Mesenteric fat pad (tissue), 1 donor: ENCODE data around the gene GCKR. TPM values are rescaled to one million over a fixed set of nuclear protein-coding genes. Genes with fewer than 3 reads are reported as not detected.

Source experiments
- DNase-seq: peaks from one replicate; pipeline ENCODE4 v3.0.0-alpha.2; 2020; ENCODE audit warnings: low spot score
- long read RNA-seq: library from polyadenylated mRNA; unstranded; transcript quantifications from one replicate; pipeline ENCODE4 v2.0.0, GENCODE V29; 2020
- total RNA-seq: library from RNA; stranded (reverse); fragmentation: NEBNext Ultra II Directional; extraction: Animal tissue kit (Norgen Biotek cat#: 25700); gene quantifications from one replicate; pipeline ENCODE4 v1.2.1, GENCODE V29; 2021
- donor health status: DM: yes; HTN: yes; CAD: no.

GCKR gene, protein sequence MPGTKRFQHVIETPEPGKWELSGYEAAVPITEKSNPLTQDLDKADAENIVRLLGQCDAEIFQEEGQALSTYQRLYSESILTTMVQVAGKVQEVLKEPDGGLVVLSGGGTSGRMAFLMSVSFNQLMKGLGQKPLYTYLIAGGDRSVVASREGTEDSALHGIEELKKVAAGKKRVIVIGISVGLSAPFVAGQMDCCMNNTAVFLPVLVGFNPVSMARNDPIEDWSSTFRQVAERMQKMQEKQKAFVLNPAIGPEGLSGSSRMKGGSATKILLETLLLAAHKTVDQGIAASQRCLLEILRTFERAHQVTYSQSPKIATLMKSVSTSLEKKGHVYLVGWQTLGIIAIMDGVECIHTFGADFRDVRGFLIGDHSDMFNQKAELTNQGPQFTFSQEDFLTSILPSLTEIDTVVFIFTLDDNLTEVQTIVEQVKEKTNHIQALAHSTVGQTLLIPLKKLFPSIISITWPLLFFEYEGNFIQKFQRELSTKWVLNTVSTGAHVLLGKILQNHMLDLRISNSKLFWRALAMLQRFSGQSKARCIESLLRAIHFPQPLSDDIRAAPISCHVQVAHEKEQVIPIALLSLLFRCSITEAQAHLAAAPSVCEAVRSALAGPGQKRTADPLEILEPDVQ
- total RNA-seq, result 4.2 TPM
- long read RNA-seq, partial matches to known transcripts, result 0 of 1 reads
- long read RNA-seq, other reads (novel, unspliced or antisense), result 1 of 1 reads

DNA sequence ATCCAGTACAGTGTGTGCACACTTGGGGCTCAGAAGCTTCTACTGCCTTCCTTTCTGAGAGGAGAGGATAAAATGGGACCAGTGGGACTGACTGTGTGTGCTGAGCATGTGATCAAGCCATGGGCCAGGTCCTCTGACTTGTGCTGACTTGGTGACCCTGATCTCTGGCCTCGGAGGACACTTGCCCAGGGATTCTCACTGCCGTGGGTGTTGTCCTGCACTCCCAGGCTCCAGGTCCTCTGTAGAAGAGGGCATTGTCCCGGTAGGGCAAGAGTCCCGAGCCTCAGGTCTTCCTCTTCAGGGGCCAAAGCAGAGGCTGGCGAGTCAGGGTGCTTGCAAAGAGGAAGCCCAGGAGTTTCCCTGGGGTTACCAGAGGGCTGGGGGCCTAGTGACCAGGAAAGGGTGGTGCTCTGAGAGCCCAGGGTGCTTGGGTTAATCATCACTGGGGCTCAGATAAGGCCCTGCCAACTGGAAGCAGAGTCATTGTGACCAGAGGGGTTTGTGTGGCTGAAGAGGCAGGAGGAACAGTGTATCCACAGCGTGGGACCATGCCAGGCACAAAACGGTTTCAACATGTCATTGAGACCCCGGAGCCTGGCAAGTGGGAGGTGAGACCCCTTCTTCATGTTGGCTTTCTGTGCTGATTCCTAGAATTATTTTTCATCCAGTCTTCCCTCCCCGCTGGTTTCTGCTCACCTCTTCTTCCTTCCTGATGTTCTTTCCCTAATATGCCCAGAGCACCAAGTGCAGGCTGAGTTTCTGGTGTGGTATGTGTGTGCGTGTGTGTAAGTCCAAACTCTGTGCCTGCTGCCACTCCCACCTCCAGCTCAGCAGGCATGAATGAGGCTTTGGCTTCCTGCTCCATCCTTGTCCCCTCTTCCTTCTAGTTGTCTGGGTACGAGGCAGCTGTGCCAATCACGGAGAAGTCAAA is at the start of gene GCKR:
Gene GCKR, plus strand, starts transcription at position 483 of the 931 bp plus-strand sequence. Its CDS starts 66 bp downstream, at position 549.
- no peak for DNase-seq

DNA sequence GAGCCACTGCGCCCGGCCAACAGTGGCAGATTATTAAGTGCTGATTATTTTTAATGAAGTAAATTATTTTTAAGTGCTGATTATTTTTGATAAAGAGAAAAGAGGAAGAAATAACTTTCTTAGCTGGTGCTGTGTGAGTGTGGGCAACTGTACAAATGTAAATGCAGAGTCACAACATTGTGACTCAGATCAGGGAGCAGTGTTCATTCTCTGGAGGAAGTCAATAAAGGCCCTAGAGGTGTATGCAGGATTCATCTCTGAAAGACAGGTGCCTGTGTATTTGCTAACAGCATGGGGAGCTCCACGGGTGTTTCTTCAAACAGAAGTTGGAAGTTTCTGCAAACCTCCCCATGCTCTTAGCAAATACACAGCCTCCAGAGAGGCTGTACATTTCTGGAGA is 48.3 kb upstream of the GCKR start:
- no peak for DNase-seq

DNA sequence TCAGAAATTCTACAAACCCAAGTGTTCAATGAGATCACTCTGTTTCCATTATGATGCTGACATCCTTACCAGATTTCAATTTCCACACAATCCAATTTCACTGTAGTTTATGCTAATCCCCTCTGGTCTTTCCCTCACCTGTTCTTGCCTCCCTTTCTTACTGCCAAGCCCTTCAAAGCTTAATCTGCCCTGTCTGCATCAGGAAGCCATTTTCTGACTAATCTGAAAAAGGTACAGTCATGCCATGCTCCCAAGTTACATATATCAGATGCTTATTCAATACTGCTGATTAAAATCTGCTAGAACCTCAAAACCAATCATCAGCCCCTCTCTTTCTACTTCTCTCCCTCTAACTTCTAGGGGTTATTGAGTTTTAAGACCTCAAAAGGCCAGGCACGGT is 45.5 kb upstream of the GCKR start:
- no peak for DNase-seq

DNA sequence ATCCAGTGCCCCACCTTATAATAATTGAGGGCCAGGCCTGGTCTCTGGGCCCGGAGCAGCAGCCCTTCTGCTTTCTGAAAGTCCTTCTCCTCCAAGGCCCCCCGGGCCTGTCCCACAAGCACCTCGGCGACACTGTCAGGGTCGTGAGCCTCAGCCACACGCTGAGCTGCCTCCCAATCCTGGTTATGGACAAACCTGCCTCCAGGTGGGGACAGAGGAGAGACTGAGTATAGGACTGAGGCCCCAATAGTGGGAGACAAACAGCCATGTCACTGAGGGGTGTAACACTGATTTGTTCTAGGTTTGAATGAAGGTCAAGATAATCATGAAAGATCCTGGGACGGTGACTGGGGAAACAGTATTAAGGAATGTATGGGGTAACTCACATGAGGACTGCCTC is 42.7 kb upstream of the GCKR start:
- DNase-seq, result no peak

DNA sequence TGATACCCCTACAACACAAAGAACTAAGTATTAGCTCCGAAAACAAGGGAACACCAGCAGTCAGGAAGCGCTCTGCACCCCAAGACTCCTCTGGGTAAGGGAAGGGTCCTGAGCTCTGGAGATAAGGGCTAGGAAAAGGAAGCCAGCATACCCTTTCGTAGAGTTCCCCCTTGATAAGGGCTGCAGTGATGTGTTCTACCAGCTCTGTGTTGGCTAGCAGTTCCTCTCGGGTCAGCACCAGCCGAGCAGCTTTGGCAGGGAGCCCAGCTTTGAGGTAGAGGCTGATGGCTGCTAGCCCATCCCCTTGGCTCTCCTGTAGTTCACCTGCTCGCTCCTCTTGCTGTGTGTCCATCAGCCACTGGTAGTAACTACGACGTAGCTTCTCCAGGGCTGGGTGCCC is 35.5 kb upstream of the GCKR start:
- DNase-seq, result no peak

DNA sequence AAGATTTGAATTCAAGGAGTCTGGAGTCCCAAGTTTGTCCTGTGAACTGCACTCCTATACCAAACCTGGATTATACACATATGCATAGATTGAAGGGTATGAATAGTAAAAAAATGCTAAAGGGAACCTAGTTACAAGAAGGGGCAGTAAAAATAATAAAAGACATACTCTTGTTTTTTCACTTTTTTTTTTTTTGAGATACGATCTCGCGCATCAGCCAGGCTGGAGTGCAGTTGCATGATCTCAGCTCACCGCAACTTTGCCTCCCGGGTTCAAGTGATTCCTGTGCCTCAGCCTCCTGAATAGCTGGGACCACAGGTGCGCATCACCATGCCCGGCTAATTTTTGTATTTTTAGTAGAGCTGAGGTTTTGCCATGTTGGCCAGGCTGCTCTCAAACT is 32.2 kb upstream of the GCKR start:
- DNase-seq, result no peak

DNA sequence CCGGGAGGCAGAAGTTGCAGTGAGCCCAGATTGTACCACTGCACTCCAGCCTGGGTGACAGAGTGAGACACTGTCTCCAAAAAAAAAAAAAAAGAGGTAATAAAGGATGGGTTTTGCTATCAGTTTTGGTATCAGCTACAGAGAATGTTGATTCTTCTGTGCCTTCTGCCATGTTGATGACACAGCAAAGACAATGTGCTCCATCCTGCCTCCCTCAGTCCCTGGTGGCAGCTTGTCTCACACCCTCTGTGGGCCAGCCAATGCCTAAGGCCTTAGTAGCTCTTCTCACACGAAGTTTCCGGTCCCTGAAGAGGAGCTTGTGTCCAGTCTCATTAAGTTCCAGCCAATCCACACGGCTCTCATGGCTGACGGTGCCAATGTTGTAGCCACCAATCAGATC is 24.7 kb upstream of the GCKR start:
- no peak for DNase-seq

DNA sequence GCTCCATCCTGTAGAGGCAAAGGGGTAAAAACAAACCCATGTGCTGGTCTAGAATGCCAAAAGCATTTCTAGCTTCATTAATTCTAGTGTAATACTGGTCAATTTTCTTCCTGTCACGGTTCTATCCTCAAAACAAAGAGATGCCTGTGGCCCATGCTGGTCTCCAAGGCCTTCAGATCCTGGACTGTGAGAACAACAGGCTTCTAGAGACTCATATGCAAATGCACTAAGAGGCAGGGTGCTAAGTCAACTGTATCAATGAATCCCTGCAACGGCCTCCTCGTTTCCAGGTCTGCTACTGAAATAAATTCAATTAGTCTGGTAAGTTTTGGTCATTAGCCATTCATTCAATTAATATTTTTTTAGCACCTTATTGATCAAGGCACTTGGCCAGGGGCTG is 11.1 kb upstream of the GCKR start:
- DNase-seq, result no peak

DNA sequence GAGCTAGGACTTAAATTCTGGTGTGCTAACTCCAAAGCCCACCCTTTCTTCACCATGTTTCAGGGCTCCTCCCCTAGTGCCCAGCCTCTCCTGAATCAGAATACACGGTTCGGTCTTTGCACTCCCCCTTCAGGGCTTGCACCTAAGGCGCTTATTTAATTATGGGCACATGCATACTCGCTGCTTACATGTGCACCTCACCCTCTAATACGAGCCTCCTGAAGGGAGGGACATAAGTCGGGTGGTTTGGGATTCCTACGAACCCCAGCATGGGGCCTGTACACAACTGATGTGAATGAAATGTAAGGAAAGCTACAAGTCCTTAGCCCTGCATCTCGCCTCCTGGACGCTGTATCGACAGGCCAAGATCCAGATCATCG is 7.5 kb upstream of the GCKR start:
- no peak for DNase-seq

DNA sequence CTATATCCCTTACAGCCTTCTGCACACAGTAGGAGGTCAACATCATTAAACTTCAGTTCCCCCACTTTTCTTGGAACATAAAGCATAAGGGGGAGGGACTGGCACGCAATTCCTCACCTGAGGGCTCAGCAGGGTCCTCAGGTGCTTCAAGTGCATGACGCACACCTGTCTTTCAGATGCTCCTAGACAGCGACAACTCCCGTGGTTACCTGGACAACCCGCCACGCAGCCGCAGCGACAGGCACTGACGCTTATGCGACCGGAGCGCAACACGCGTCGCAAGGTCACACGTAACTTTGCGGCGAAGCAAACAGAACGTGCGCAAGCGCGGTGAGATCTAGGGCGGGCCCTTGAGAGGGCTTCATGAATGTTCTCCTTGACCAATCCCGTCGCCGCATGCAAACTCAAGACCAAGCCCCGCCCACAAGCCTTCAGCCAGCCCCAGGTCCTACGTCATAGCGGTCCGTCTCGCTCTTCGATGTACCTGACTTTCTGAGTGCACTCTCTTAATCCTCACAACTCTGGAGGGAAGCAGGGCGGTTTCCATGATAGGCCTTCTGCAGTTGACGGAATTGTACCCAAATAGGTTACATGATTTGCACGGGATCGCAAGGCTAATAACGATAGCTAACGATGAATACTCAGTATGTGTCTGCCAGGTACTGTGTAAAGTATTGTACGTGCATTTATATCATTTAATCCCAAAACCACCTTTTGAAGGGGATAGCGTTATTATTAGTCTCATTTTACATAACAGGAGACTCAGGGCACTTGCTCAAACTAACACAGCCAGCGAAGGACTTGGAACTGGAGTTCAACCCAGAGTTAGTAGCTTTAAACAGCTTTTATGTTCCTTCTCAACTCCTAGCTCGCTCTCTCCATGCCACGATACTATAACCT is 6.9 kb upstream of the GCKR start, which contains the start of gene IFT172:
Gene IFT172, minus strand, starts transcription at position 246 of the 900 bp plus-strand sequence. Its CDS starts 90 bp downstream, at position 156.
- DNase-seq, result peak; percentile 98

DNA sequence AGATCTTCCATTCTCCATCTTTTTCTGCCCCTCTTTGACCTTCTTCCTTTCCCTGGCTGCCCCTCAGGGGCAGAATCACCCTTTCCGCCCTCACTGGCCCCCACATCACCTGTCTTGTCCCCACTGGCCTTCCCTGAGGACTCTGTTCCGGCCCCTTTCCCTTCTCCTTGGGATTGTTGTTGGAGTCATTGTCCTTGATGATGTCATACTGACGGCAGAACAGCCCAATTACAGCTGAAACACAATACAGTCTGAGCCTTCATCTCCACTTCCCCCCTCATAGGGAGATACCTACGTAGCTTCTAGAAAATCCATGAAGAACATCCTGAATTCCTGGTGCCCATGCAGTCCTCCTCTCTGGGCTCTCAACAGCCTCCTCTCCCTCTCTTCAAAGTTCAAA is 4.1 kb upstream of the GCKR start:
- no peak for DNase-seq

DNA sequence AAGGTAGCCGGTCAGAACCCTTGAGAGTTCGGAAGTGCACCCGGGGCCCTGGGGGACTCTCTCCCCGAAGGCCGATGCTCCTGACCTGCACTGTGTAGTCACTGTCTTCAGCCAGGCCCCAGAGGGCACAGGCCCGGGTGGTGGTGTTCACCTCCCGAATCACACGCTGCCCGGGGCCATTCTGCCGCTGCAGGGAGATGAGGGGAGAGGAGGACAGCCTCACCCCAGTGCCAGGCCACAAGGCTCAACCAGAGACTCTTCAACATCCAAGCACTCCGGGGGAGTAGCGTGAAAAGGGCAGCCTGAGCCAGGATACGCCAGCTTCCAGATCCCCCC is 2.7 kb upstream of the GCKR start:
- DNase-seq, result no peak

DNA sequence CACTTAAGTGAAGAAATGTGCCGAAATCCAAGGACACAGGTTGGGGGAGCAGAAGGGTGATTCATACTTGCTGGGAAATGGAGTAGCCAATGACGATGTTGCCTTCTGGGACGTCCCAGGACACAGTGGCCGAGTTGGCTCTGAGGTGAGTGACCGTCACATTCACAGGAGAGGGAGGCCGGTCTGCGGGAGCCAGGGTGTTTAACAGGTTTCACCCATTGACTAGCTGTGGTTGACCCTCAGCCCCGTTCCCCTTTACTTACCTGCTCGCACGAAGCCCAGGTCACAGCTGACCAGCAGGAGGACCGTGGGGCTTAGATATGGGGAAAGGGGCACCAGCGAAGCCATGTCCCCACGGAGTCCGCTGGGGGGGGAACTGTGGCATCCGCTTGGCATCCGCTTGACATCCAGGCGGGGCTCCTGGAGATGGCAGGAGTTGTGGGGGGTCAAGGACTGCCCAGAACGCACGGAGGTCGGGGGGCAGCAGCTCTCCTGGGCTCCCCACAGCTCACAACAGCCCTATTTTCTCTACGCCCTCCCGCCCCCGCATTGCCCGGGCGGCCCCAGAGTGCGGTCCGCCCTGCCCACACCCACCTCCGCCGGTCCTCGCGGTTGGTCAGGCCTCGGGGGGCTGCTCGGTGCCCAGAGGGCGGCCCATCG is 2.2 kb upstream of the GCKR start:
- peak; percentile 90 for DNase-seq

DNA sequence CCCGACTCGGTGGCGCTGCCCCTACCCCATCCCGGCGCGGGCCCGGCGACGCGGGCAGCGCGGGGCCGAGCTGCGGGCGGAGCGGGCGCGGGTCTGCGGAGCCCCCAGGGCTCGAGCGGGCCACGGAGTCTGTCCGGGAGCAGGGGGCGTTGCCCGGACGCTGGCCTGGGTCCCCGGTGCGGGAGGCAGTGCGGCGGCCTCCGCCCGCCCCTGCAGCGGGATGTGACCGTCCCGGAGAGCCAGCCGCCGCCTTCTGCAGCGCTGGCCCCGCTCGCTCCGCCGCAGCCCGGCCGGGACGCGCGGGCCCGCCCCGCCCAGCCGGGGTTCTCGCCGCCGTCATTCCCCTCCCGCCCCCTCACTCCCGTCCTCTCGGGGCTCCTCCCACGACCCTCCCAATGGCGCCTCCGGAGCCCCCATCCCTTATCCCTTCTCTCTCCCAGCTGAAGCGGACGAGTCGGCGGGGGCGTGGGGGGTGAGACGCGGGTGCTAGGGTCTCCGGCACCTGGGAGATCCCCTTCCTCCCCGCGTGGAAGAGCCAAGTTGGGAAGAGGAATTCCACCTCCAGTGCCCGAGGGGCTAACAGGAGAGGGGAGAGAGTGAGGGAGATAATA is 1.6 kb upstream of the GCKR start, which contains the start of gene FNDC4:
Gene FNDC4, minus strand, starts transcription at position 257 of the 611 bp plus-strand sequence. CDS start 521 bp downstream, outside the sequence.
- DNase-seq, result no peak

DNA sequence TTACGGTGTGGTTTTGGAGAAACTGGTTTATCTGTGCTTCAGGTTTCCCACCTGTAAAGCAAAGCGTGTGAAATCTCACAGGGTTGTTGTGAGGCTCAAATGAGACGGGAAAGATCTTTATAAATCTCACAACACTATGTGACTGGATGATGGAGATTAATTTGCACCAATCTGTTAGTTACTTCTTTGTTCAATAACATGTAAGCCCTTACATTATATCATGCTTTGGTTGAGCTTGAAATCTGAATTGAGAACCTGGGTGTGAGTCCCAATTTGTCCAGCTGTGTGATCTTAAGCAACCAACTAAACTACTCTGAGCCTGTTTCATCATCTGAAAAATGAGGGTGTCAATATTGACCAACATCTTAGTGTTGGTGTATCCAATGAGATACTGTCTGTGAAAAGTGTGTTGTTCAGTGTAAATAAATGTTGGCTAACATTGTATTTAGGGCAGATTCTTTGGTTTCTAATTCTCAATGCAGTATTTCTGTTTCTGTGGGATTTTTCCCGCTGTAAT is 741 bp upstream of the GCKR start:
- DNase-seq, result no peak

DNA sequence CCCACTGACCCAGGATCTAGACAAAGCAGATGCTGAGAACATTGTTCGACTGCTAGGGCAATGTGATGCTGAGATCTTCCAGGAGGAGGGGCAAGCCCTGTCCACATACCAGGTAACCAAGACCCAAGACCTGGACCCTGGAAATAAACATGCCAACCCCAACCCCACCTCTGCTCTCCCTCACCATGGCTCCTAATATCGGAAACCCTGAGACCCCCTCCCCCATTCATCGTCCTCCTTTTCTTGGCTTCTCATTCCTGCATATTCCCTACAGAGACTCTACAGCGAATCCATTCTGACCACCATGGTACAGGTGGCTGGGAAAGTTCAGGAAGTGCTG is 619 bp downstream of the GCKR start:
- DNase-seq, result no peak

DNA sequence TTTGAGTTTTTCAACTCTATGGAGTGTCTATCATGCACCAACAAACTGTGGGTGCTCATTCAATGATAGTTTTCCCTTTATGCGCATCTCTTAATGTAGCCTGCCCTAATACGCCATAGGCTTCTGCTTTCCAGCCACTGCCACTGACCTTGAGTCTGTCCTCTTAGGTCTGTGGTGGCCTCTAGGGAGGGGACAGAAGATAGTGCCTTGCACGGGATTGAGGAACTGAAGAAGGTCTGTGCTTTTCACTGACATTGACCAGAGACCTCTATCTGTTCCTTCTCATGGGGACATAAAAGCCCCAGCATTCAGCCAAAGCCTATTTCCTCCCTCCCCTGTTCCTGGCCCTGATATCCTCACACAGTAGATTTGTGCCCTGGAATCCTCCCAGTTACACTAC is 2.3 kb downstream of the GCKR start:
- DNase-seq, result no peak

DNA sequence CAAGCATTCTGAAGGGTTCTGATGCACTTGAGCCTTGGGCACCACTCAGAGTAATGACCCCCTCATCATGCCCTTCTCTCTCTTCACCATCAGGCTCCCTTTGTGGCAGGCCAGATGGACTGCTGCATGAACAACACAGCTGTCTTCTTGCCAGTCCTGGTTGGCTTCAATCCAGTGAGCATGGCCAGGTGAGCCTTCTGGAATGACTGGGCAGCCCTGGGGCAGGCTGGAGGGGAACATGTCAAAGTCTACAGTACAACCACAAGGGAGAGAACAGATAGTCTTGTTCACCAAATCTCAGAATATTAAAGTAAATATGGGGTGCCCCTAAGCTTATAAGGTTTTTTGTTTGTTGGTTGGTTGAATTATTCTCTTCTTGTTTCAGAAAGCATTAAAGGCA is 4.4 kb downstream of the GCKR start:
- DNase-seq, result no peak

DNA sequence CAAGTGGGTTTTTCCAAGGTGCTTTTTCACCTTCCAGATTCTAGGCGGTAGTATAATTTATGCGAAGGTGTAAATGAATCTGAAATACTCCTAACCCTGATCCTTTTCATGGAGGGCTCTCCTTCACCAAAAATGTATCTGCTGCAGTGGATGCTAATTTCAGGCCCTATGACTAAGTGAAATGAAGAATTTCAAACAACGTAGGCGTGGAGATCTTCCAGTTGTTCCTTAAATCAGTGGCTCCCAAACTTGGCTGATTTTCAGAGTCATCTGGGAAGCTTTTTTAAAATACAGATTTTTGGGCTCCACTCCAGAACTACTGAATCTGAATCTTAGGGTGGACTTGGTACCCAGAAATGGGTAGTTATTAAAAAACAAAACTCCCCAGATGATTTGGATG is 5.5 kb downstream of the GCKR start:
- DNase-seq, result no peak

DNA sequence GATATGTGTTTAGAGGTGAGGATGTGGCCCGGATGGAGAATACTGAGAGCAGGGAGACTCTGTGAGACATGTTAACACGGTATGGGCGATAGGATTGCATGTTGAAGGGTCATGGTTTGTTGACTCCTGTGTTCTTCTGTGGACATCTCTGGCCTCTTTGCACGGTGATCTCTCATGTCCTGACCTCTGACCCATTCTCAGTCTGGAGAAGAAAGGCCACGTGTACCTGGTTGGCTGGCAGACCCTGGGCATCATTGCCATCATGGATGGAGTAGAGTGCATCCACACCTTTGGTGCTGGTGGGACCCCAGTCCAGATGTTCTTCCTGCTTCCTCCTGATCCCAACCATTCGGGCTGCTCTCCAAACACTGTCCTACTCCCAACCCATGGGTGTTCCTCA is 9.9 kb downstream of the GCKR start:
- no peak for DNase-seq
